HS-5 (cell line): ENCODE data around the gene COA6.

Experiments used
- DNase-seq: peaks from one replicate; pipeline ENCODE4 v3.0.0-alpha.2; 2012; ENCODE audit warnings: low read depth

The COA6 gene

GRCh38 chr1:234412830-234413229 is 39.6 kb downstream of the COA6 start:
- DNase-seq, result no peak

DNA sequence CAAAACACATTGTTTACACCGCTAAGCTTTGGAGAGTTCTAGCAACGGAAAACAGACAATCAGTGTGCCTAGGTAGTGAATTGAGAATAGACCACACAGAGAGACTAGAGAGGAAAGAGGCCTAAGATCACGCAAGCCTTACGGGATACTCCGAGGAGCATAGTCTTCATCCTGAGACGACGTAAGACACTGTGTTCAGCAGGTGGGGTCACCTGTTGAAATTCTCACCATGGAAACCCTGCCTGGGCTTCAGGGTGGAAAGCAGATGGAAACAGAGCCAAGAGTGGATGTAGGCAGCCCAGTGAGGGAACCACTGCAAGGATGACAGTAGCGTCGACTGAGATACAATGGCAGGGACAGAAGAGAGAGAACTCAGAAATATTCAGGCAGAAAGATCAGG is 40.2 kb downstream of the COA6 start:
- no peak for DNase-seq

- no peak for DNase-seq
Measured at GRCh38 chr1:234413990-234414389, 40.7 kb downstream of the COA6 start.

- no peak for DNase-seq
Measured at GRCh38 chr1:234427950-234428646, 54.8 kb downstream of the COA6 start.

- DNase-seq, result no peak
Measured at GRCh38 chr1:234429434-234429806, 56.2 kb downstream of the COA6 start.

DNA sequence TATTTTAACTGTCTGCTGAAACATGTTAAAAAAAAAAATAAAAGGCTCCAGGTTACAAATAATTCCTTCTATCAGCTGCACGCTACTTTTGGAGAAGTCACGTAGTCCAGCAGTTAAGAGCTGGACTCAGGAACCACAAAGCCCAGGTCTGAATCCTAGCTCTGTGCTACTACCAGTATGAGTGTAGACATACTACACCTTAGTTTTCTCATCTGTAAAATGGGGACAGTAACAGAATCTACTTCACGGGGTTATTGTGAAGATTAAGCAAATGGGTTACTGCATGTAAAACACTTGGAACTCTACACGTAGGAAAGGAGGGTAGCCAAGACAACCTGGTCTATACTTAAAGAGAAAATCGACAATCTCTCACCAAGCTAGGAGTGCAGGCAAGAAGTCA is 57.4 kb downstream of the COA6 start:
- no peak for DNase-seq

DNA sequence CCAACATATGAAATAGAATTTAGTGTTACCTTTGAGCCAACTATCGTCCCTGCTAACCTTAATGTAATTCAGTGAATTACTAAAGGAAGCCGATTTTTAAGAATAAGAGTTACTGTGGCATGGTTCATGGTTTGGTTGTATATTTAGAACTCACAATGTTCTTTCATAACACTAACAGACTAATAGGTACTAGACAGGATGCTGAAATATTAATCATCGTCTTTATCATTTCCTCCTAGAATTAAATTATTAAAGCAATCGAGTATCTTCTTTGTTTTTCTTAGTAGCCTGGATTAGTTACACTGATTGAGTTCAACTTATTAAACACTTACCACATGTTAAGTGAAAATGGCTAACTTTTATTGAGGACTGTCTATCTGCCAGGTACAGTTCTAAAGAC is 58.0 kb downstream of the COA6 start:
- no peak for DNase-seq

- no peak for DNase-seq
Measured at GRCh38 chr1:234433563-234434285, 60.5 kb downstream of the COA6 start.
